ENCODE measurements around the gene ACVRL1.

The ACVRL1 gene

DNA sequence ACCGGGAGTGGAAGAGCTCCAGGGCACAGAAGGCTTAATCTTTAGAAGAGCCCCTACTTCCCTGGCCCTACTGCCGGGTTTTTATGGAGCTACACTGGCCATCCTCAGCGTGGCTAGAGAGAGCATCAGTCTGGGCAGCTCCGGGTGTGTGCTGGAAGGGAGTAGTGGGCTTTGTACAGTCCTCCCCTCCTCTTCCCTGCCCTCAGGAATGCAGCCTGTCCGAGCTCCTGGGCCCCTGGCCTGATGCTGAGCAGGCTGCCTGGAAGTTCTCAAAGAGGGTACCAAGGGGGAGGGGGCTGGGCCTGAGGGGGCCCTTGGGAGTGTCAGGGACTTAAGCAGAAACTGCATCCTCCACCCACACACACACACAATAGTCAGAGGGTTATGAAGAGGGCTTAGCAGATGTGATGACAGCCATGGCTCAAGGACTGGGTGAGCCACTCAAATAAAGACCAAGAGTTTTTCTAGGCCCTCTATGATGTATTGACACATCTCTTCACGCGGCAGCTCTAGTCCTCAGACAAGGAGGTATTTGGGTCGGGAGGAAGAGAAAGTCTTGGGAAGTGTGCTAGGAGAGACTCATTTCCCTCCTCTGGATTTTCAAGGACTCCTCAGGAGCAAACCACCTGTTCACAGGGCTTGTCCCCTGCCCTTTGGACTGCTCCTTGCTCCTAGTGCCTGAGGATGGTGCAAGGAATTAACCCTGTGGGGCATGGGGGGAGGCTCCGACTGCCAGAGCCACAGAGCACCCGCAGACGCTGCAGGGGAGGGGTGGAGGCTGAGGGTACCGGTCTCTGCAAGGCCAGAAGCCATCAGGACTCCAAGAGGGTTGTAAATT is 42.3 kb upstream of the ACVRL1 start:
- H3K4me3 ChIP-seq (ENCODE audit: low read depth, low read length) = peak overlapping the region; percentile 36
- TF ChIP-seq, protein P1, sequence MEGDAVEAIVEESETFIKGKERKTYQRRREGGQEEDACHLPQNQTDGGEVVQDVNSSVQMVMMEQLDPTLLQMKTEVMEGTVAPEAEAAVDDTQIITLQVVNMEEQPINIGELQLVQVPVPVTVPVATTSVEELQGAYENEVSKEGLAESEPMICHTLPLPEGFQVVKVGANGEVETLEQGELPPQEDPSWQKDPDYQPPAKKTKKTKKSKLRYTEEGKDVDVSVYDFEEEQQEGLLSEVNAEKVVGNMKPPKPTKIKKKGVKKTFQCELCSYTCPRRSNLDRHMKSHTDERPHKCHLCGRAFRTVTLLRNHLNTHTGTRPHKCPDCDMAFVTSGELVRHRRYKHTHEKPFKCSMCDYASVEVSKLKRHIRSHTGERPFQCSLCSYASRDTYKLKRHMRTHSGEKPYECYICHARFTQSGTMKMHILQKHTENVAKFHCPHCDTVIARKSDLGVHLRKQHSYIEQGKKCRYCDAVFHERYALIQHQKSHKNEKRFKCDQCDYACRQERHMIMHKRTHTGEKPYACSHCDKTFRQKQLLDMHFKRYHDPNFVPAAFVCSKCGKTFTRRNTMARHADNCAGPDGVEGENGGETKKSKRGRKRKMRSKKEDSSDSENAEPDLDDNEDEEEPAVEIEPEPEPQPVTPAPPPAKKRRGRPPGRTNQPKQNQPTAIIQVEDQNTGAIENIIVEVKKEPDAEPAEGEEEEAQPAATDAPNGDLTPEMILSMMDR (IDR thresholded peaks at IDR 0.05; ENCODE audit: low read depth, low read length, missing control alignments) = no peak
- in situ Hi-C loops (cut with HindIII; ENCODE audit: low sequenced_read_pairs) = no loop called here
- no peak for DNase-seq (ENCODE audit: low read depth)

DNA sequence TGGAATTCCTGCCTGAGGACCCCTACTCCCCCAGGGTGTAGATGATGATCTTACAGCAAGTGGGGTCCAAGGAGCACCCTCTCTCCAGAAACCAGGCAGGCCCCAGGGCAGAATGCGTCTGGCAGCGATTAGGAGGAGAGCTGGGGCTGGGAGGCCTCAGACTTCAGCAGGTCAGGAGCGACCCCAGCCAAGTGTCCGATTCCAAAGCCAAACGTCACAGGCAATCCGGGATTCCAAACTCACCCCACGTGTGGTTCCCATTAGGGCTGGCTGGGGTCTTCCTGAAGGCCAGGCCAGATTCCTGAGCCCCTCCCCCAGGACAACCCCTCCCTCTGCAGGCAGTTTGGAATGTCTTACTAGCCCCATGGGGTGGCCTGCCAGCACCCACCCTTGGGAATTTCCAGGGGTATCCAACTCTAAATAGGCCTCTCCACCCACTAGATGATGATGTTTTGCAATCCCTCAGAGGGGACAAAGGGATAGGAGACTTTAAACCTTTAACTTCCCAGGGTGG is 41.5 kb upstream of the ACVRL1 start:
- in situ Hi-C loops (cut with HindIII; ENCODE audit: low sequenced_read_pairs) = no loop called here
- no peak for DNase-seq (ENCODE audit: low read depth)
- TF ChIP-seq, protein P1 (IDR thresholded peaks at IDR 0.05; ENCODE audit: low read depth, low read length, missing control alignments) = no peak
- H3K4me3 ChIP-seq (ENCODE audit: low read depth, low read length) = no peak overlapping the region

DNA sequence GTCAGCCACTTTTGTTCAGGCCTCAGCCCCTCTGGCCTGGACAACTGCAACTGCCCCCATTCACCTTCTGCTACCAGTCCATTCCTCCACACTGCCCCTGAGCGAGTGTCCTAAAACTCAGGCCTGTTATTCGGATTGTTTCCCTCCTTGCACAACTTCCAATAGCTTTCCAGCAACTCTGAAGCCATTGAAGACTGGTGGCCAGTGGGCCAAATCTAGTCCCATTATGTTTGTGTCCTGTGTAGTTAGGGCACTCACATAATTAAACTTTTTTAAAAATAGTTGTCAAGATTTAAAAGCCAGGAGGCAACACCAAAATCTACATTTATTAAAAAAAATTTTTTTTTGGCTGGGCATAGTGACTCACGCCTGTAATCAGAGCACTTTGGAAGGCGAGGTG is 41.0 kb upstream of the ACVRL1 start:
- in situ Hi-C loops (cut with HindIII; ENCODE audit: low sequenced_read_pairs) = no loop called here
- TF ChIP-seq, protein P1 (IDR thresholded peaks at IDR 0.05; ENCODE audit: low read depth, low read length, missing control alignments) = no peak
- DNase-seq (ENCODE audit: low read depth) = no peak
- H3K4me3 ChIP-seq (ENCODE audit: low read depth, low read length) = no peak overlapping the region

DNA sequence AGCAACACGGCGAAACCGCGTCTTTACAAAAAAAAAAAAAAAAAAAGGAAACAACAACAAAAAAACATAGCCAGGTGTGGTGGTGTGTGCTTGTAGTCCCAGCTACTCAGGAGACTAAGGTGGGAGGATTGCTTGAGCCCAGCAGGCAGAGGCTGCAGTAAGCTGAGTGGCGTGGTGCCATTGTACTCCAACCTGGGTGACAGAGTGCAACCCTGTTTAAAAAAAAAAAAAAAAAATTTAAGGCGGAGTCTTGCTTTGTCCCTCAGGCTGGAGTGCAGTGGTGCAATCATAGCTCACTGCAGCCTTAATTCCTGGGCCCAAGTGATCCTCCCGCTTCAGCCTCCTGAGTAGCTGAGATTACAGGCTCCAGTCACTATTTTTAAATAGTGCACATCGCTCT is 40.5 kb upstream of the ACVRL1 start:
- TF ChIP-seq, protein P1 (IDR thresholded peaks at IDR 0.05; ENCODE audit: low read depth, low read length, missing control alignments) = no peak
- no peak for DNase-seq (ENCODE audit: low read depth)
- no peak overlapping the region for H3K4me3 ChIP-seq (ENCODE audit: low read depth, low read length)
- in situ Hi-C loops (cut with HindIII; ENCODE audit: low sequenced_read_pairs) = no loop called here

DNA sequence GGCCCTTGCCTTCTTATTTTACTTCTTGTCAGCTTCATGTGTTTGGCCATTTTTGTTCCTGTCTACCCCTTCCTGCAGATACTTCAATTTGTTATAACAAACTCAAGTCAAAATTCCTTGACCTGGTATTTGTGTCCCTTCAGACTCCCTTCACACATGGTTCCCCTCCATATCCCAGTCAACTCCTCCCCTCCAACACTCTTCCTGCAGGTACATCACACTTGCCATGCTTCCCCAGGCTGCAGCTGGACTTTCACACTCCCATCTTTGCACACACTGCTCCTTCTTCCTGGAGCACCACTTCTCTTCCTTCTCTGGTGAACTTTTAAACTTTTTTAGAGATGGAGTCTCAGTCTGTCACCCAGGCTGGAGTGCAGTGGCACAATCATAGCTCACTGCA is 39.9 kb upstream of the ACVRL1 start:
- TF ChIP-seq, protein P1 (IDR thresholded peaks at IDR 0.05; ENCODE audit: low read depth, low read length, missing control alignments) = no peak
- DNase-seq (ENCODE audit: low read depth) = no peak
- H3K4me3 ChIP-seq (ENCODE audit: low read depth, low read length) = no peak overlapping the region
- in situ Hi-C loops (cut with HindIII; ENCODE audit: low sequenced_read_pairs) = no loop called here

DNA sequence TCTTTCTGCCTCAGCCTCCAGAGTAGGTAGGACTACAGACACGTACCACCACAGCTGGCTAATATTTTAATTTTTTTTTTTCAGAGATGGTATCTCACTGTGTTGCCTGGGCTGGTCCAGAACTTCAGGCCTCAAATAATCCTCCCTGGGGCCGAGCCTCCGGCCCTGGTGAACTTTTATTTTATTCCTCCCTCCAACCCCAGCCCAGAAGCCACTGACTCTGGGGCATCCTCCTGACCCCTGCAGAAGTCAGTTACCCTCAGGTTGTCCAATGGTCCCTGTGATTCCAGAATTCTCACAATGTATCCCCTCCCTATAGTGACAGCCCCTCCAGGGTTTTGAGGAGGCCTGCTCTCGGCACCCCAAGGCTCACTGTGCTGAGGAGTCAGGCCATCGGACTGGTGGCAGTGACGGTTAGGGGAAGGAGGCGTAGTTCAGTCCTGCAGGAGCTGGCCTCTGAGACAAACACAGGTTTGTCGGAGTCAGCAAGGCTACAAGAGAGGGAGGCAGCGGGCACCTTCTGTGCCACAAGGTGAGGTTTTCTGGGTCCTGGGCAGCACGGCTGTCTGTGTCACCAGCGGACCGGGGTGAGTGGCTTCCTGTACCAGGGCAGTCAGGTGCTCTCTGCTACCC is 39.4 kb upstream of the ACVRL1 start:
- TF ChIP-seq, protein P1 (IDR thresholded peaks at IDR 0.05; ENCODE audit: low read depth, low read length, missing control alignments) = no peak
- no peak overlapping the region for H3K4me3 ChIP-seq (ENCODE audit: low read depth, low read length)
- DNase-seq (ENCODE audit: low read depth) = no peak
- in situ Hi-C loops (cut with HindIII; ENCODE audit: low sequenced_read_pairs) = no loop called here

All from astrocyte of the cerebellum (primary cell).